ENCODE data around the gene IZUMO1.
A peak's percentile ranks its signal among the peaks of the same experiment; 100 is the strongest.

Gene IZUMO1

GRCh38 chr19:48713864-48714755, 32.6 kb downstream of the IZUMO1 start:
- no peak for TF ChIP-seq CTCF (IDR thresholded peaks at IDR 0.05; ENCODE audit: extremely low read depth, missing control alignments)
- peak; percentile 99 for DNase-seq (ENCODE audit: low spot score)

- peak; percentile 33 for DNase-seq (ENCODE audit: low spot score)
- TF ChIP-seq CTCF (IDR thresholded peaks at IDR 0.05; ENCODE audit: extremely low read depth, missing control alignments) = no peak
Measured at GRCh38 chr19:48713041-48713863, 33.5 kb downstream of the IZUMO1 start.

- no peak for DNase-seq (ENCODE audit: low spot score)
- no peak for TF ChIP-seq CTCF (IDR thresholded peaks at IDR 0.05; ENCODE audit: extremely low read depth, missing control alignments)
Measured at GRCh38 chr19:48711106-48711662, 35.5 kb downstream of the IZUMO1 start.

- TF ChIP-seq CTCF (IDR thresholded peaks at IDR 0.05; ENCODE audit: extremely low read depth, missing control alignments) = no peak
- DNase-seq (ENCODE audit: low spot score) = no peak
Measured at GRCh38 chr19:48708471-48708870, 38.2 kb downstream of the IZUMO1 start.

- TF ChIP-seq CTCF (IDR thresholded peaks at IDR 0.05; ENCODE audit: extremely low read depth, missing control alignments) = no peak
- no peak for DNase-seq (ENCODE audit: low spot score)
Measured at GRCh38 chr19:48705431-48705830, 41.3 kb downstream of the IZUMO1 start.

GRCh38 chr19:48703316-48703715, 43.4 kb downstream of the IZUMO1 start:
- no peak for TF ChIP-seq CTCF (IDR thresholded peaks at IDR 0.05; ENCODE audit: extremely low read depth, missing control alignments)
- DNase-seq (ENCODE audit: low spot score) = no peak

- DNase-seq (ENCODE audit: low spot score) = no peak
- TF ChIP-seq CTCF (IDR thresholded peaks at IDR 0.05; ENCODE audit: extremely low read depth, missing control alignments) = no peak
Measured at GRCh38 chr19:48702701-48703100, 44.0 kb downstream of the IZUMO1 start.
